LNCaP clone FGC (cell line): ENCODE results near the gene TCF3.

Experiments
- DNase-seq: peaks from one replicate; pipeline ENCODE4 v3.0.0-alpha.2; 2011; ENCODE audit warnings: low read depth
- H3K4me3 ChIP-seq: 2 replicates; pipeline ENCODE4 v1.5.1; 2011; ENCODE audit warnings: mild to moderate bottlenecking, low read depth, low read length, control low read depth
- CTCF ChIP-seq: IDR thresholded peaks from 2 replicates; pipeline ENCODE4 v1.5.1; 2012; ENCODE audit warnings: mild to moderate bottlenecking; ENCODE audit not compliant: control insufficient read depth, insufficient read depth; ENCODE audit errors: extremely low read depth

Gene TCF3

GRCh38 chr19:1613808-1614570 lies 38.4 kb downstream of the TCF3 start:
- no peak for DNase-seq
- no peak for TF ChIP-seq CTCF
- no peak overlapping the region for H3K4me3 ChIP-seq

GRCh38 chr19:1613146-1613545 lies 39.3 kb downstream of the TCF3 start:
- no peak overlapping the region for H3K4me3 ChIP-seq
- DNase-seq: no peak
- no peak for TF ChIP-seq CTCF

GRCh38 chr19:1612114-1613086 lies 40.0 kb downstream of the TCF3 start:
- no peak for TF ChIP-seq CTCF
- no peak for DNase-seq
- H3K4me3 ChIP-seq: no peak overlapping the region

GRCh38 chr19:1611353-1611752 lies 41.1 kb downstream of the TCF3 start:
- no peak for TF ChIP-seq CTCF
- DNase-seq: no peak
- no peak overlapping the region for H3K4me3 ChIP-seq

GRCh38 chr19:1610579-1610978 lies 41.8 kb downstream of the TCF3 start:
- no peak overlapping the region for H3K4me3 ChIP-seq
- no peak for DNase-seq
- no peak for TF ChIP-seq CTCF

- no peak for DNase-seq
- H3K4me3 ChIP-seq: no peak overlapping the region
- TF ChIP-seq CTCF: no peak
Measured at GRCh38 chr19:1609680-1610474, 42.5 kb downstream of the TCF3 start.
